Measurements from ENCODE around the gene NOS1AP.

DNA sequence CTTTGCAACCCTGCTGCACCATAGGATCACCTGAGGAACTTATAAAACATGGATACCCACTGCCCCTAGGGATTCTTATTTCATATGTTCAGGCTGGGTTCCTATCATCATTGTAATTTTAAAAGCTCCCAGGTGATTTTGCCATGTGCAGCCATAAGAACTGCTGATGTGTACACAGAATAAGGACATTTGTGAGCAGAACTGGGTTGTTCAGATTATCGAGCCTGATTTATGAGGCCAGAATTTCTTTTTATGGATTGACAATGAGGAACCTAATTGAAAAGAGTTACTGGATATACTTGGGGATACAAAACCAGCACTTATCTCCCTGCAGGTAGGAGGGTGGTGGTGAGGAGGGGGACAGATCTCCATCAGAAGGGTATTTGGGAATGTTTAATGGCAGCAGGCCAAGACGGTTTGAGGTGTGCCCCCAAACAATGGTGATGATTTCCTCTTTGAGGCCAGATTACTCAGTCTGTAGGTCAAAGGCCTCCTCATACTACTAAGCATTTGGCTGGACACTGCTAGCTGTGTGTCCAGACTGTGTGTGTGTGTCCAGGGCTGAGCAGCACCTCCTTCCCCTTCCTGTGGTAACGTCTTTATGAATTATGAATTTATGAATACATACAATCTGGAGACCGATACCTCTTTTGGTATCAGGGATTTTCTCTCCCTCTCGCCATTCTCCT lies 18.9 kb downstream of the NOS1AP start:
- TF ChIP-seq SUZ12 (IDR thresholded peaks at IDR 0.05; ENCODE audit: extremely low read depth, insufficient read depth, insufficient read length) (no peak), ZNF274 (IDR thresholded peaks at IDR 0.05; ENCODE audit: low read depth, low read length) (no peak)
